ENCODE results near the gene KLF6. TPM values are rescaled to one million over a fixed set of nuclear protein-coding genes. Genes with fewer than 3 reads are reported as not detected.

The KLF6 gene
- total and polyA plus RNA-seq, 2 experiments from 2014 or later, result 187 to 602 TPM

- H2AFZ ChIP-seq, result no peak overlapping the region
Observed at GRCh38 chr10:3755440-3756359, 29.3 kb downstream of the KLF6 start.

DNA sequence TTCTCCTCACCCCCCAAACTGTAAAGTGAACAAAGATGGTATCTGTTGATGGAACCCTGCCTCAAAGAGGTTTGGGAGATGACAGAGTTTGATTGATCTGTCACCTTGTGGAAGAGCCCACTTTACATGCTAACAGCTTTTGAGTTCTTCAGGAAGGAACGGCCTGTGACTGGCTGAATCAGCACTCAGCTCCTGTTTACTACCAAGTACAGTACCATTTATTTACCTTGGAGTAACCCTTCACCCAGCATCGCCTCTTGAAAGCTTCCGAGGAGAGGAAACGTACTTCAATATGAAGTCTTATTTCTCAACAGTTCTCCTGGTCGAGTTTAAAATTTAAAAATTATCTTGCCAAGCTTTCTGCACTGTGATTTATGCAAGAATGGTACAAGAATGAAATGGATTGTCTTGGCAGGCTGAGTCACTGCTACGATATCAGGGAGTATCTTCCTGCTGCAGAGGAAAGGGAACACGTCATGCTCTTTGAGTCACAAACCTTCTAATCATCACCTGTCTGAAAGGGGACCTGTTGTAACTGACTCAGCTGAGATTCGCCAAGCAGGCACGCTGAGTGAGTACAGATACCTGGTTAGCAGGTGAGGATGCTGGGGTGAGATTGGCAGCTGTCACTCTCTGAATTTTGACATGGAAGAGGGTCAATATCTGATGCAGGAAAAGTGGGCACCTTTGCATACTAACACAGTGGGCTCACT, 30.1 kb downstream of the KLF6 start:
- Histone ChIP-seq H3K9me2 (replicated peaks; ENCODE audit: insufficient read depth) (no peaks in the 10 kb centered on the region), H3K79me2 (no peaks in the 10 kb centered on the region), H3K4me1 (ENCODE audit: insufficient read depth) (peaks cover 16% of the 10 kb centered on the region), H4K20me1 (ENCODE audit: insufficient read depth, poor library complexity, severe bottlenecking) (no peaks in the 10 kb centered on the region), H2AFZ (no peak overlapping the region), H3K4me3 (no peak overlapping the region), H3K9me3 (ENCODE audit: low read depth) (no peaks in the 10 kb centered on the region), H3K4me2 (peak overlapping the region; percentile 7), H3K36me3 (replicated peaks; ENCODE audit: insufficient read depth, low read depth) (no peaks in the 10 kb centered on the region), H3K27me3 (no peaks in the 10 kb centered on the region), H3K27ac (peak overlapping the region; percentile 71)
- TF ChIP-seq, protein P1, sequence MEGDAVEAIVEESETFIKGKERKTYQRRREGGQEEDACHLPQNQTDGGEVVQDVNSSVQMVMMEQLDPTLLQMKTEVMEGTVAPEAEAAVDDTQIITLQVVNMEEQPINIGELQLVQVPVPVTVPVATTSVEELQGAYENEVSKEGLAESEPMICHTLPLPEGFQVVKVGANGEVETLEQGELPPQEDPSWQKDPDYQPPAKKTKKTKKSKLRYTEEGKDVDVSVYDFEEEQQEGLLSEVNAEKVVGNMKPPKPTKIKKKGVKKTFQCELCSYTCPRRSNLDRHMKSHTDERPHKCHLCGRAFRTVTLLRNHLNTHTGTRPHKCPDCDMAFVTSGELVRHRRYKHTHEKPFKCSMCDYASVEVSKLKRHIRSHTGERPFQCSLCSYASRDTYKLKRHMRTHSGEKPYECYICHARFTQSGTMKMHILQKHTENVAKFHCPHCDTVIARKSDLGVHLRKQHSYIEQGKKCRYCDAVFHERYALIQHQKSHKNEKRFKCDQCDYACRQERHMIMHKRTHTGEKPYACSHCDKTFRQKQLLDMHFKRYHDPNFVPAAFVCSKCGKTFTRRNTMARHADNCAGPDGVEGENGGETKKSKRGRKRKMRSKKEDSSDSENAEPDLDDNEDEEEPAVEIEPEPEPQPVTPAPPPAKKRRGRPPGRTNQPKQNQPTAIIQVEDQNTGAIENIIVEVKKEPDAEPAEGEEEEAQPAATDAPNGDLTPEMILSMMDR (IDR thresholded peaks at IDR 0.05; ENCODE audit: poor library complexity), result no peak
- TF ChIP-seq EZH2phosphoT487 (IDR thresholded peaks at IDR 0.05; ENCODE audit: low read depth, severe bottlenecking, unreplicated experiment) (no peak), EZH2 (IDR thresholded peaks at IDR 0.05; ENCODE audit: borderline replicate concordance) (no peak)
- peak; percentile 81 for DNase-seq (ENCODE audit: low spot score)
- 34% methylated on average over 9 of the region's 9 CpGs for WGBS (ENCODE audit: low lambda C conversion rate, missing lambda C conversion rate)

More at GRCh38 chr10:3755440-3756359, 29.3 kb downstream of the KLF6 start:
- no peak overlapping the region for H3K4me3 ChIP-seq
- WGBS (ENCODE audit: low lambda C conversion rate, missing lambda C conversion rate), result 57% methylated on average over 14 of the region's 14 CpGs
- TF ChIP-seq, protein P1 (IDR thresholded peaks at IDR 0.05; ENCODE audit: poor library complexity), result no peak
- TF ChIP-seq EZH2 (IDR thresholded peaks at IDR 0.05; ENCODE audit: borderline replicate concordance), result no peak
- TF ChIP-seq EZH2phosphoT487 (IDR thresholded peaks at IDR 0.05; ENCODE audit: low read depth, severe bottlenecking, unreplicated experiment), result no peak
- H3K27ac ChIP-seq, result peak overlapping the region; percentile 71
- no peak overlapping the region for H3K4me2 ChIP-seq
- no peaks in the 10 kb centered on the region for H3K9me3 ChIP-seq (ENCODE audit: low read depth)
- DNase-seq (ENCODE audit: low spot score), result peak; percentile 64
- H3K27me3 ChIP-seq, result no peaks in the 10 kb centered on the region
- H3K79me2 ChIP-seq, result no peaks in the 10 kb centered on the region
- H3K36me3 ChIP-seq (replicated peaks; ENCODE audit: insufficient read depth, low read depth), result no peaks in the 10 kb centered on the region
- peaks cover 9% of the 10 kb centered on the region for H3K4me1 ChIP-seq (ENCODE audit: insufficient read depth)
- no peaks in the 10 kb centered on the region for H3K9me2 ChIP-seq (replicated peaks; ENCODE audit: insufficient read depth)
- no peaks in the 10 kb centered on the region for H4K20me1 ChIP-seq (ENCODE audit: insufficient read depth, poor library complexity, severe bottlenecking)

DNA sequence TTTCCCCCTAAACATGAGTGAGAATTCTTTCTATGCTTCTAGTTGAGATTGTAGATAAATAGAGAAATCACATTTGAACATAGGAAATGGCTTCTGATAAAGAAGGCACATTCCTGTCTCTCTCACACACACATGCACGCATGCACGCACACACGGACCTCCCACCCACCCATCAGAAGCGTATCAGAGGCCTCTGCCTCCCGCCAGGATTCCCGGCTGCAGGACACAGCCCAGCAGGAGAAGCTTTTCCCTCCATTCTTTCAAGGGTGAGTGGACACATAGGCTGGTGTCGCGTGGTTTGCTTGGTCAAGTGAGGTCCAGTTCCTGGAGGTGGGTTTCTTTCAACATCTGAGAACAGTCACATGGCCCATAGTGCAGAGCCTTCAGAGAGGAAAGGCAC, 34.2 kb downstream of the KLF6 start:
- no peaks in the 10 kb centered on the region for H3K9me2 ChIP-seq (replicated peaks; ENCODE audit: insufficient read depth)
- H3K4me3 ChIP-seq, result no peak overlapping the region
- TF ChIP-seq EZH2 (IDR thresholded peaks at IDR 0.05; ENCODE audit: borderline replicate concordance), result no peak
- no peak for TF ChIP-seq EZH2phosphoT487 (IDR thresholded peaks at IDR 0.05; ENCODE audit: low read depth, severe bottlenecking, unreplicated experiment)
- TF ChIP-seq, protein P1 (IDR thresholded peaks at IDR 0.05; ENCODE audit: poor library complexity), result no peak
- no peak for DNase-seq (ENCODE audit: low spot score)
- no peaks in the 10 kb centered on the region for H3K9me3 ChIP-seq (ENCODE audit: low read depth)
- no peak overlapping the region for H3K4me2 ChIP-seq
- no peaks in the 10 kb centered on the region for H3K27me3 ChIP-seq
- H3K4me1 ChIP-seq (ENCODE audit: insufficient read depth), result peaks cover 30% of the 10 kb centered on the region
- H3K36me3 ChIP-seq (replicated peaks; ENCODE audit: insufficient read depth, low read depth), result no peaks in the 10 kb centered on the region
- no peaks in the 10 kb centered on the region for H4K20me1 ChIP-seq (ENCODE audit: insufficient read depth, poor library complexity, severe bottlenecking)
- H3K27ac ChIP-seq, result no peak overlapping the region
- WGBS (ENCODE audit: low lambda C conversion rate, missing lambda C conversion rate), result 93% methylated on average over 8 of the region's 8 CpGs
- H2AFZ ChIP-seq, result no peak overlapping the region
- no peaks in the 10 kb centered on the region for H3K79me2 ChIP-seq
